Skin of body (tissue), 2 donors: ENCODE results near the gene PDCD11. TPM values are rescaled to one million over a fixed set of nuclear protein-coding genes. Genes with fewer than 3 reads are reported as not detected.
"Not testable (repeated sequence)": the region's sequence is repeated elsewhere in the genome, so short reads cannot be mapped to it uniquely, and the experiment has no call there.

Source experiments
- DNase-seq: peaks from one replicate; lab custom pipeline; 2025; lab: John Stamatoyannopoulos, UW
- total RNA-seq: library from RNA; depleted of rRNA; stranded (reverse); fragments of >200 nt; gene quantifications from one replicate; pipeline ENCODE4 v1.2.3, GENCODE V29; 2014

The PDCD11 gene
- 25.1 TPM for total RNA-seq

- peak; percentile 97 for DNase-seq
Measured at GRCh38 chr10:103396067-103396788, at the start of gene PDCD11, which contains the start of gene ATP5MK. TSS of gene PDCD11 (plus strand) at chr10:103396626. CDS start at chr10:103398427, 1,801 bp downstream. TSS of gene ATP5MK (minus strand) at chr10:103396475. CDS start at chr10:103392457, 4,018 bp downstream.

- no peak for DNase-seq
Measured at GRCh38 chr10:103350175-103350516, 46.3 kb upstream of the PDCD11 start.

- peak; percentile 40 for DNase-seq
Measured at GRCh38 chr10:103350517-103351260, 45.7 kb upstream of the PDCD11 start, which contains the start of gene PCGF6. TSS of gene PCGF6 (minus strand) at chr10:103351140. CDS start at chr10:103351066, 74 bp downstream.

GRCh38 chr10:103353281-103353680 is 43.1 kb upstream of the PDCD11 start:
- no peak for DNase-seq

GRCh38 chr10:103354567-103354966 is 41.9 kb upstream of the PDCD11 start:
- DNase-seq = not testable (repeated sequence)

- no peak for DNase-seq
Measured at GRCh38 chr10:103355906-103356599, 40.4 kb upstream of the PDCD11 start.

- not testable (repeated sequence) for DNase-seq
Measured at GRCh38 chr10:103359493-103359892, 36.9 kb upstream of the PDCD11 start.

- not testable (repeated sequence) for DNase-seq
Measured at GRCh38 chr10:103360791-103361190, 35.6 kb upstream of the PDCD11 start.

GRCh38 chr10:103367379-103367781 is 29.0 kb upstream of the PDCD11 start:
- DNase-seq = no peak

GRCh38 chr10:103367782-103368518 is 28.5 kb upstream of the PDCD11 start, which contains the start of gene TAF5:
TSS of gene TAF5 (plus strand) at chr10:103367976. CDS start at chr10:103367990, 14 bp downstream.
- peak; percentile 94 for DNase-seq

- no peak for DNase-seq
Measured at GRCh38 chr10:103373544-103373943, 22.9 kb upstream of the PDCD11 start.

GRCh38 chr10:103374263-103374662 is 22.2 kb upstream of the PDCD11 start:
- DNase-seq = no peak

GRCh38 chr10:103382769-103383168 is 13.7 kb upstream of the PDCD11 start:
- DNase-seq = no peak

- DNase-seq = no peak
Measured at GRCh38 chr10:103394180-103394579, 2.2 kb upstream of the PDCD11 start.

- no peak for DNase-seq
Measured at GRCh38 chr10:103395754-103396066, 716 bp upstream of the PDCD11 start.

GRCh38 chr10:103396789-103397087 is 312 bp downstream of the PDCD11 start:
- no peak for DNase-seq

- no peak for DNase-seq
Measured at GRCh38 chr10:103397191-103397825, 882 bp downstream of the PDCD11 start.

- DNase-seq = no peak
Measured at GRCh38 chr10:103413564-103413963, 17.1 kb downstream of the PDCD11 start.

GRCh38 chr10:103415581-103415980 is 19.2 kb downstream of the PDCD11 start:
- DNase-seq = no peak

- peak; percentile 57 for DNase-seq
Measured at GRCh38 chr10:103416436-103417147, 20.2 kb downstream of the PDCD11 start.
